GM12865 (cell line): ENCODE results near the gene ADGRE1.

ENCODE experiments used
- DNase-seq: peaks from one replicate; pipeline ENCODE4 v3.0.0; 2010; ENCODE audit warnings: low read depth
- H3K4me3 ChIP-seq: 2 replicates; pipeline ENCODE4 v1.5.1; 2011; ENCODE audit warnings: mild to moderate bottlenecking, low read depth, low read length, control low read depth
- CTCF ChIP-seq: IDR thresholded peaks from 2 replicates; pipeline ENCODE4 v1.5.1; 2011; ENCODE audit warnings: low read length, control low read depth, low read depth, inconsistent platforms; ENCODE audit not compliant: insufficient read depth; ENCODE audit errors: missing control alignments

Gene ADGRE1

GRCh38 chr19:6876748-6877147, 10.6 kb upstream of the ADGRE1 start:
- TF ChIP-seq CTCF = no peak
- H3K4me3 ChIP-seq = no peak overlapping the region
- DNase-seq = no peak

- no peak for TF ChIP-seq CTCF
- H3K4me3 ChIP-seq = no peak overlapping the region
- DNase-seq = no peak
Measured at GRCh38 chr19:6877766-6878165, 9.6 kb upstream of the ADGRE1 start.

DNA sequence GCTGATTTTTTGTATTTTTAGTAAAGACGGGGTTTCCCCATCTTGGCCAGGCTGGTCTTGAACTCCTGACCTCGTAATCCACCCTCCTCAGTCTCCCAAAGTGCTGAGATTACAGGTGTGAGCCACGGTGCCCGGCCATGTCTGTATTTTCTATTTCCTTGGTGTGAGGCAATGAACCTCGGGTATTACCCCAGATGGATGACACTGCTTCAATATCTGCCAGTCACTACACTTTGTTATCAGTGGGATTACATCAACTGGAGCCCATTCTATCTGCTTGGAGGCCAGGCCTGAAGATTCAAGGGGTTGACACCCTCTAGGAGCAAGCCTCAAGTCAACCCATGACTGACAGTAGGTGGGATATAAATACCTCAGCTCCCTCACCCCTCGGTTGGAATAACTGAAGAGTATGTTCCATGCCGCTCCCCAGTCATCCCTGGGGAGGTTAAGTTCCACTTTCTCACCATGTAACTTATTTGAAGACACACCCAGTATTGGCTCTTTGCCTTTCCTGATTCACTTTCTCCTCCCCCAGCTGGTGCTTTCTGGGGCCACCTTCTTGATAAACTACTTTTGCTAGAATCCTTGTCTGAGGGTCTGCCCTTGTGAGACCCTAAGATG, 992 bp upstream of the ADGRE1 start:
- DNase-seq = peak; percentile 18
- no peak overlapping the region for H3K4me3 ChIP-seq
- TF ChIP-seq CTCF = no peak

GRCh38 chr19:6888967-6889366, 1.6 kb downstream of the ADGRE1 start:
- TF ChIP-seq CTCF = no peak
- H3K4me3 ChIP-seq = no peak overlapping the region
- DNase-seq = no peak

GRCh38 chr19:6890401-6890913, 3.1 kb downstream of the ADGRE1 start:
- no peak overlapping the region for H3K4me3 ChIP-seq
- no peak for DNase-seq
- no peak for TF ChIP-seq CTCF

GRCh38 chr19:6890938-6891337, 3.6 kb downstream of the ADGRE1 start:
- DNase-seq = no peak
- H3K4me3 ChIP-seq = no peak overlapping the region
- no peak for TF ChIP-seq CTCF

GRCh38 chr19:6891761-6892385, 4.5 kb downstream of the ADGRE1 start:
- TF ChIP-seq CTCF = no peak
- no peak for DNase-seq

More at GRCh38 chr19:6891761-6892385, 4.5 kb downstream of the ADGRE1 start:
- H3K4me3 ChIP-seq = no peak overlapping the region
